Measurements from ENCODE around the gene RXRA. TPM values are rescaled to one million over a fixed set of nuclear protein-coding genes. Genes with fewer than 3 reads are reported as not detected.
A peak's percentile ranks its signal among the peaks of the same experiment; 100 is the strongest.

Gene RXRA
- total and polyA plus RNA-seq, 2 experiments from 2014 or later, result 32.9 to 46.1 TPM

GRCh38 chr9:134315716-134316448 lies 10.4 kb upstream of the RXRA start:
- DNase-seq (ENCODE audit: low read depth in 1 of 2, low spot score in 1 of 2), result no peak
- Histone ChIP-seq H3K4me3 (no peak overlapping the region), H3K4me1 (ENCODE audit: low read depth) (peaks cover 56% of the 10 kb centered on the region), H3K27ac (peak overlapping the region; percentile 0), H3K36me3 (no peaks in the 10 kb centered on the region), H3K9me3 (ENCODE audit: low read depth) (no peaks in the 10 kb centered on the region), H3K27me3 (no peaks in the 10 kb centered on the region)
- TF ChIP-seq CTCF (IDR thresholded peaks at IDR 0.05; ENCODE audit: low read depth, low read length), result no peak

GRCh38 chr9:134316449-134317160 lies 9.7 kb upstream of the RXRA start:
- TF ChIP-seq CTCF (IDR thresholded peaks at IDR 0.05; ENCODE audit: low read depth, low read length), result no peak
- Histone ChIP-seq H3K4me3 (no peak overlapping the region), H3K36me3 (no peaks in the 10 kb centered on the region), H3K9me3 (ENCODE audit: low read depth) (no peaks in the 10 kb centered on the region), H3K27ac (peak overlapping the region; percentile 79), H3K27me3 (no peaks in the 10 kb centered on the region), H3K4me1 (ENCODE audit: low read depth) (peaks cover 63% of the 10 kb centered on the region)
- DNase-seq (ENCODE audit: low read depth in 1 of 2, low spot score in 1 of 2), result peak; percentile 73 to 78

- no peak for DNase-seq (ENCODE audit: low read depth in 1 of 2, low spot score in 1 of 2)
- no peaks in the 10 kb centered on the region for H3K27me3 ChIP-seq
- no peak overlapping the region for H3K4me3 ChIP-seq
- H3K27ac ChIP-seq, result peak overlapping the region; percentile 79
- H3K4me1 ChIP-seq (ENCODE audit: low read depth), result peaks cover 68% of the 10 kb centered on the region
- TF ChIP-seq CTCF (IDR thresholded peaks at IDR 0.05; ENCODE audit: low read depth, low read length), result no peak
- H3K36me3 ChIP-seq, result no peaks in the 10 kb centered on the region
- no peaks in the 10 kb centered on the region for H3K9me3 ChIP-seq (ENCODE audit: low read depth)
These were observed 8.9 kb upstream of the RXRA start for GRCh38 chr9:134317400-134317789.

- no peaks in the 10 kb centered on the region for H3K9me3 ChIP-seq (ENCODE audit: low read depth)
- no peak for TF ChIP-seq CTCF (IDR thresholded peaks at IDR 0.05; ENCODE audit: low read depth, low read length)
- peak; percentile 36 to 44 for DNase-seq (ENCODE audit: low read depth in 1 of 2, low spot score in 1 of 2)
- H3K4me1 ChIP-seq (ENCODE audit: low read depth), result peaks cover 73% of the 10 kb centered on the region
- no peaks in the 10 kb centered on the region for H3K27me3 ChIP-seq
- no peaks in the 10 kb centered on the region for H3K36me3 ChIP-seq
- H3K4me3 ChIP-seq, result no peak overlapping the region
- H3K27ac ChIP-seq, result peak overlapping the region; percentile 79
These were observed 8.4 kb upstream of the RXRA start for GRCh38 chr9:134317790-134318414.

- peak overlapping the region; percentile 23 for H3K27ac ChIP-seq
- peaks cover 77% of the 10 kb centered on the region for H3K4me1 ChIP-seq (ENCODE audit: low read depth)
These were observed 7.8 kb upstream of the RXRA start for GRCh38 chr9:134318481-134318891.

More at GRCh38 chr9:134318481-134318891, 7.8 kb upstream of the RXRA start:
- TF ChIP-seq CTCF (IDR thresholded peaks at IDR 0.05; ENCODE audit: low read depth, low read length), result no peak
- DNase-seq (ENCODE audit: low read depth in 1 of 2, low spot score in 1 of 2), result no peak
- no peaks in the 10 kb centered on the region for H3K36me3 ChIP-seq
- H3K27me3 ChIP-seq, result no peaks in the 10 kb centered on the region
- H3K9me3 ChIP-seq (ENCODE audit: low read depth), result no peaks in the 10 kb centered on the region
- H3K4me3 ChIP-seq, result no peak overlapping the region

Measured in cardiac muscle cell (in vitro differentiated cells and primary cell).